Body of pancreas (tissue), 4 donors: ENCODE results near the gene PNKD.

Source experiments
- POLR2A ChIP-seq, 3 donors: fragments of 450-650 bp; IDR thresholded peaks; one replicate each; pipeline ENCODE4 v1.6.1; 2016; ENCODE audit warnings: antibody characterized with exemption in 3 of 3, mild to moderate bottlenecking in 2 of 3
- TF ChIP-seq, protein P1 (sequence below), 7 experiments: fragments of 450-650 bp in 4 of 7; fragments of 200-600 bp in 3 of 7; sonication (generic) in 3 of 7; IDR thresholded peaks; one replicate each; pipeline ENCODE4 v1.5.1; 2016 to 2019; ENCODE audit warnings: antibody characterized with exemption in 7 of 7

DNA sequence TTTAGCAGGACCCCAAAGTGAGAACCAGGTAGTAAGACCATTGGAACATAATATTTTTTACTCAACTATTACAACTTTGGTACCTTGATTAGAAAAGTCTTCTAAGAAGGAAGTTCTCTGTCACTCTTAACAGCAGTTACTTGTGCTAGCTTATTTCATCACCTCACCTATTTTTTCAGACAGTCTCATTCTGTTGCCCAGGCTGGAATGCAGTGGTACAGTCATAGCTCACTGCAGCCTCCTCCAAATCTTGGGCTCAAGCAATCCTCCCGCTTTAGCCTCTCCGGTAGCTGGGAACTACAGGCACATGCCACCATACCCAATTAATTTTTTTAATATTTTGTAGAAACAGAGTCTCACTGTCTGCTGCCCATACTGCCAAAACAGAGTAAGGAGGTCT, 35.3 kb upstream of the PNKD start:
- TF ChIP-seq, protein P1, sequence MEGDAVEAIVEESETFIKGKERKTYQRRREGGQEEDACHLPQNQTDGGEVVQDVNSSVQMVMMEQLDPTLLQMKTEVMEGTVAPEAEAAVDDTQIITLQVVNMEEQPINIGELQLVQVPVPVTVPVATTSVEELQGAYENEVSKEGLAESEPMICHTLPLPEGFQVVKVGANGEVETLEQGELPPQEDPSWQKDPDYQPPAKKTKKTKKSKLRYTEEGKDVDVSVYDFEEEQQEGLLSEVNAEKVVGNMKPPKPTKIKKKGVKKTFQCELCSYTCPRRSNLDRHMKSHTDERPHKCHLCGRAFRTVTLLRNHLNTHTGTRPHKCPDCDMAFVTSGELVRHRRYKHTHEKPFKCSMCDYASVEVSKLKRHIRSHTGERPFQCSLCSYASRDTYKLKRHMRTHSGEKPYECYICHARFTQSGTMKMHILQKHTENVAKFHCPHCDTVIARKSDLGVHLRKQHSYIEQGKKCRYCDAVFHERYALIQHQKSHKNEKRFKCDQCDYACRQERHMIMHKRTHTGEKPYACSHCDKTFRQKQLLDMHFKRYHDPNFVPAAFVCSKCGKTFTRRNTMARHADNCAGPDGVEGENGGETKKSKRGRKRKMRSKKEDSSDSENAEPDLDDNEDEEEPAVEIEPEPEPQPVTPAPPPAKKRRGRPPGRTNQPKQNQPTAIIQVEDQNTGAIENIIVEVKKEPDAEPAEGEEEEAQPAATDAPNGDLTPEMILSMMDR (IDR thresholded peaks at IDR 0.05), result no peak
- TF ChIP-seq POLR2A (IDR thresholded peaks at IDR 0.05), result no peak
